DOHH2 (cell line): ENCODE data around the gene C20orf204.

ENCODE experiments used
- H3F3A ChIP-seq: fragments of 200-600 bp; sonication (generic), shearing (Covaris generic); 2 replicates; pipeline ENCODE4 v1.6.0; 2016; ENCODE audit warnings: antibody characterized with exemption, mild to moderate bottlenecking; ENCODE audit not compliant: control insufficient read depth, insufficient read depth
- H3K27ac ChIP-seq: fragments of 200-600 bp; sonication (generic); 2 replicates; pipeline ENCODE4 v1.5.1; 2014; ENCODE audit warnings: low read depth, mild to moderate bottlenecking, low read length, moderate library complexity
- H3K27me3 ChIP-seq: fragments of 200-600 bp; sonication (generic); 2 replicates; pipeline ENCODE4 v1.6.1; 2014; ENCODE audit warnings: mild to moderate bottlenecking, low read length, mixed read lengths; ENCODE audit not compliant: control insufficient read depth
- H3K36me3 ChIP-seq: fragments of 200-600 bp; sonication (generic); 2 replicates; pipeline ENCODE4 v1.6.1; 2014; ENCODE audit warnings: mild to moderate bottlenecking, low read length, moderate library complexity, mixed read lengths; ENCODE audit not compliant: control insufficient read depth
- H3K4me1 ChIP-seq: fragments of 200-600 bp; sonication (generic); 2 replicates; pipeline ENCODE4 v1.6.1; 2014; ENCODE audit warnings: mild to moderate bottlenecking, low read length, mixed read lengths; ENCODE audit not compliant: control insufficient read depth
- H3K4me2 ChIP-seq: fragments of 200-600 bp; sonication (generic); 2 replicates; pipeline ENCODE4 v1.6.0; 2014; ENCODE audit warnings: mild to moderate bottlenecking, low read length, moderate library complexity
- H3K4me3 ChIP-seq: fragments of 200-600 bp; sonication (generic); 2 replicates; pipeline ENCODE4 v1.5.1; 2014; ENCODE audit warnings: mild to moderate bottlenecking, low read length, mixed read lengths
- H3K79me2 ChIP-seq: fragments of 200-600 bp; sonication (generic); 2 replicates; pipeline ENCODE4 v1.6.1; 2014; ENCODE audit warnings: mild to moderate bottlenecking, low read length, mixed read lengths; ENCODE audit not compliant: control insufficient read depth
- H3K9me2 ChIP-seq: fragments of 200-600 bp; sonication (generic); replicated peaks from 2 replicates; pipeline ENCODE4 v1.6.1; 2014; ENCODE audit warnings: mild to moderate bottlenecking, low read length, mixed read lengths; ENCODE audit not compliant: control insufficient read depth
- H3K9me3 ChIP-seq: fragments of 200-600 bp; sonication (generic); 2 replicates; pipeline ENCODE4 v1.6.1; 2014; ENCODE audit warnings: antibody characterized with exemption, low read length, mixed read lengths; ENCODE audit not compliant: control insufficient read depth, insufficient read depth
- H4K20me1 ChIP-seq: fragments of 200-600 bp; sonication (generic); 2 replicates; pipeline ENCODE4 v1.6.0; 2014; ENCODE audit warnings: low read depth, mild to moderate bottlenecking, antibody characterized with exemption, low read length, moderate library complexity; ENCODE audit not compliant: control insufficient read depth, insufficient read depth
- CTCF ChIP-seq: fragments of 200-600 bp; sonication (generic); IDR thresholded peaks from one replicate; pipeline ENCODE4 v1.5.1; 2014; ENCODE audit warnings: antibody characterized with exemption, mild to moderate bottlenecking, low read depth, low read length; ENCODE audit not compliant: poor library complexity, severe bottlenecking
- EZH2phosphoT487 ChIP-seq: fragments of 200-600 bp; sonication (generic); IDR thresholded peaks from 2 replicates; pipeline ENCODE4 v1.6.1; 2017; ENCODE audit warnings: borderline replicate concordance, mild to moderate bottlenecking, antibody characterized with exemption, low read length, moderate library complexity, mixed read lengths

C20orf204 gene

DNA sequence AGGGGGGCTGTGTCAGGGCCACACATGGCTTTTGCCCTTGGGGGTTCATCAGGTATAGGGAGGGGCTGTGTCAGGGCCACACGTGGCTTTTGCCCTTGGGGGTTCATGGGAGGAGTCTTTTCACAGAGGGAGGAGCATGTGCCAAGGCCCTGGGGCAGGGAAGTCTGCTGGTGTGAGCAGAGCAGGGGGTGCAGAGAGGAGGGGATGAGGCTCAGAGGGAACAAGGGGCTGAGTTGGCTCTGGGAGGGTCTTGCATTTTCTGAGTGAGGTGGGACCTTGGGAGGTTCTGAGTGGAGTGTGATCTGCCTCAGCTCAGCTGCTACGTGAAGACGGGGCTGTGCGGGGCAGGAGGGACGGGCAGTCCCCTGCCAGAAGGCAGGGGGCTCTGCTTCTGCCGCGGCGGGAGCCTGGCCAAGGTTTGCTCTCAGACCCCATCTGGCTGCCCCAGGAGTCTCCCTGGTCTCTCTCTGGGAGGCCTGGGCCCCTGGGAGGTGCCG, 19.5 kb downstream of the C20orf204 start:
- no peaks in the 10 kb centered on the region for H3K79me2 ChIP-seq
- no peak overlapping the region for H3K27ac ChIP-seq

GRCh38 chr20:64055893-64056638, 20.1 kb downstream of the C20orf204 start:
- Histone ChIP-seq H4K20me1 (no peaks in the 10 kb centered on the region), H3K4me1 (peaks cover 17% of the 10 kb centered on the region), H3K36me3 (no peaks in the 10 kb centered on the region), H3K9me3 (no peaks in the 10 kb centered on the region), H3K79me2 (no peaks in the 10 kb centered on the region), H3K4me2 (no peak overlapping the region), H3K4me3 (no peak overlapping the region), H3F3A (no peaks in the 10 kb centered on the region), H3K9me2 (no peaks in the 10 kb centered on the region), H3K27ac (no peak overlapping the region), H3K27me3 (peaks cover 39% of the 10 kb centered on the region)
- TF ChIP-seq EZH2phosphoT487 (no peak), CTCF (no peak)

More for the DNA sequence above, 19.5 kb downstream of the C20orf204 start:
- Histone ChIP-seq H3K9me3 (no peaks in the 10 kb centered on the region), H3K36me3 (no peaks in the 10 kb centered on the region), H3K27me3 (peaks cover 45% of the 10 kb centered on the region), H3K4me3 (no peak overlapping the region), H4K20me1 (no peaks in the 10 kb centered on the region), H3F3A (no peaks in the 10 kb centered on the region), H3K9me2 (no peaks in the 10 kb centered on the region), H3K4me1 (peaks cover 17% of the 10 kb centered on the region), H3K4me2 (no peak overlapping the region)
- TF ChIP-seq EZH2phosphoT487 (no peak), CTCF (no peak)

- Histone ChIP-seq H3K27ac (no peak overlapping the region), H3K4me3 (no peak overlapping the region)
Measured at GRCh38 chr20:64056639-64056888, 20.6 kb downstream of the C20orf204 start.

More at GRCh38 chr20:64056639-64056888, 20.6 kb downstream of the C20orf204 start:
- H3K79me2 ChIP-seq: no peaks in the 10 kb centered on the region
- no peak overlapping the region for H3K4me2 ChIP-seq
- no peaks in the 10 kb centered on the region for H3K36me3 ChIP-seq
- TF ChIP-seq CTCF (no peak), EZH2phosphoT487 (no peak)
- no peaks in the 10 kb centered on the region for H3K9me3 ChIP-seq
- H3K4me1 ChIP-seq: peaks cover 17% of the 10 kb centered on the region
- H3F3A ChIP-seq: no peaks in the 10 kb centered on the region
- H3K27me3 ChIP-seq: peaks cover 36% of the 10 kb centered on the region
- no peaks in the 10 kb centered on the region for H3K9me2 ChIP-seq
- H4K20me1 ChIP-seq: no peaks in the 10 kb centered on the region
